Activated CD8-positive, alpha-beta memory T cell treated with anti-CD3 and anti-CD28 coated beads, Interleukin-2, amount 50 U/mL, for 48 hours (primary cell): ENCODE data around the gene SRP72.
"Not testable (repeated sequence)": the region's sequence is repeated elsewhere in the genome, so short reads cannot be mapped to it uniquely, and the experiment has no call there.

ENCODE experiments used
- DNase-seq: peaks from one replicate; pipeline ENCODE4 v3.0.0-alpha.2; 2020

Gene SRP72

GRCh38 chr4:56465599-56466295 is 1.7 kb upstream of the SRP72 start:
- no peak for DNase-seq

GRCh38 chr4:56466296-56466761 is 1.1 kb upstream of the SRP72 start:
- DNase-seq, result not testable (repeated sequence)

GRCh38 chr4:56466910-56467283 is 520 bp upstream of the SRP72 start:
- no peak for DNase-seq

- no peak for DNase-seq
Measured at GRCh38 chr4:56468097-56468422, 643 bp downstream of the SRP72 start.

- no peak for DNase-seq
Measured at GRCh38 chr4:56469489-56470210, 2.2 kb downstream of the SRP72 start.

GRCh38 chr4:56475917-56476316 is 8.5 kb downstream of the SRP72 start:
- DNase-seq, result no peak

- no peak for DNase-seq
Measured at GRCh38 chr4:56477192-56477702, 9.8 kb downstream of the SRP72 start.

GRCh38 chr4:56480691-56481090 is 13.3 kb downstream of the SRP72 start:
- no peak for DNase-seq

- DNase-seq, result no peak
Measured at GRCh38 chr4:56496241-56496640, 28.8 kb downstream of the SRP72 start.

GRCh38 chr4:56505269-56506130 is 38.1 kb downstream of the SRP72 start, which contains the start of gene ARL9:
Gene ARL9 (plus strand): TSS chr4:56505791. CDS start chr4:56505863, 72 bp downstream.
- peak; percentile 80 for DNase-seq

GRCh38 chr4:56511098-56511497 is 43.7 kb downstream of the SRP72 start:
- no peak for DNase-seq

GRCh38 chr4:56512166-56512565 is 44.7 kb downstream of the SRP72 start:
- no peak for DNase-seq

GRCh38 chr4:56513517-56513916 is 46.1 kb downstream of the SRP72 start:
- DNase-seq, result no peak

GRCh38 chr4:56530269-56531148 is 63.1 kb downstream of the SRP72 start:
- DNase-seq, result peak; percentile 91

GRCh38 chr4:56531149-56531770 is 63.8 kb downstream of the SRP72 start:
- no peak for DNase-seq

- no peak for DNase-seq
Measured at GRCh38 chr4:56531823-56532222, 64.4 kb downstream of the SRP72 start.

GRCh38 chr4:56532239-56532638 is 64.8 kb downstream of the SRP72 start:
- DNase-seq, result no peak

- DNase-seq, result no peak
Measured at GRCh38 chr4:56535915-56536314, 68.5 kb downstream of the SRP72 start.

- DNase-seq, result no peak
Measured at GRCh38 chr4:56537147-56537546, 69.7 kb downstream of the SRP72 start.

- no peak for DNase-seq
Measured at GRCh38 chr4:56540826-56541225, 73.4 kb downstream of the SRP72 start.

- DNase-seq, result peak; percentile 99
Measured at GRCh38 chr4:56544573-56545131, 77.2 kb downstream of the SRP72 start.
